Thyroid gland (tissue), 4 donors: Measurements from ENCODE around the gene NBAS.

Source experiments
- CTCF ChIP-seq, 6 experiments: fragments of 200-600 bp in 3 of 6; fragments of 450-650 bp in 3 of 6; sonication (generic) in 3 of 6; IDR thresholded peaks; one replicate each; pipeline ENCODE4 v1.5.1; 2016 to 2019; ENCODE audit warnings: antibody characterized with exemption in 6 of 6, mild to moderate bottlenecking in 2 of 6, inconsistent platforms in 1 of 6, moderate library complexity in 1 of 6
- POLR2A ChIP-seq, 2 donors: fragments of 450-650 bp; IDR thresholded peaks; one replicate each; pipeline ENCODE4 v1.6.1; 2017; ENCODE audit warnings: antibody characterized with exemption in 2 of 2, mild to moderate bottlenecking in 2 of 2, moderate library complexity in 1 of 2

GRCh38 chr2:15492773-15493325 is 68.3 kb downstream of the NBAS start:
- TF ChIP-seq CTCF (IDR thresholded peaks at IDR 0.05) = no peak
- TF ChIP-seq POLR2A (IDR thresholded peaks at IDR 0.05) = no peak
